Inferior parietal cortex (tissue), 1 donor: ENCODE results near the gene ABLIM3.
A peak's percentile ranks its signal among the peaks of the same experiment; 100 is the strongest.
"Not testable (repeated sequence)": the region's sequence is repeated elsewhere in the genome, so short reads cannot be mapped to it uniquely, and the experiment has no call there.

ENCODE experiments used
- DNase-seq: peaks from one replicate; pipeline ENCODE4 v3.0.0-alpha.2; 2016; ENCODE audit errors: extremely low spot score

The ABLIM3 gene

GRCh38 chr5:149187617-149188016 lies 46.3 kb downstream of the ABLIM3 start:
- not testable (repeated sequence) for DNase-seq

DNA sequence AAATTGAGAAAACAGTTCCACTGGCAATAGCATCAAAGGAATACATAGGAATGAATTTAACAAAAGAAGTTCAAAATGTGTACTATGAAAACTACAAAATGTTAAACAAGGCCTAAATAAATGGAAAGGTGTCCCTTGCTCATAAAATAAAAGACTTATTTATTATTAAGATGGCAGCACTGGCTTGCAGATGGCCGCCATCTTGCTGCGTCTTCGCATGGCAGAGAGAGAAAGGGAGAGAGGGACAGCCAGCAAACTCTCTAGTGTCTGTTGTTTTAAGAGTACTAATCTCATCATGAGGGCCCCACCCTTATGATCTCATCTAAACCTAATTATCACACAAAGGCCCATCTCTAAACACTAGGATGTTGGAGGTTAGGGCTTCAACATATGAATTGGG lies 47.1 kb downstream of the ABLIM3 start:
- no peak for DNase-seq

DNA sequence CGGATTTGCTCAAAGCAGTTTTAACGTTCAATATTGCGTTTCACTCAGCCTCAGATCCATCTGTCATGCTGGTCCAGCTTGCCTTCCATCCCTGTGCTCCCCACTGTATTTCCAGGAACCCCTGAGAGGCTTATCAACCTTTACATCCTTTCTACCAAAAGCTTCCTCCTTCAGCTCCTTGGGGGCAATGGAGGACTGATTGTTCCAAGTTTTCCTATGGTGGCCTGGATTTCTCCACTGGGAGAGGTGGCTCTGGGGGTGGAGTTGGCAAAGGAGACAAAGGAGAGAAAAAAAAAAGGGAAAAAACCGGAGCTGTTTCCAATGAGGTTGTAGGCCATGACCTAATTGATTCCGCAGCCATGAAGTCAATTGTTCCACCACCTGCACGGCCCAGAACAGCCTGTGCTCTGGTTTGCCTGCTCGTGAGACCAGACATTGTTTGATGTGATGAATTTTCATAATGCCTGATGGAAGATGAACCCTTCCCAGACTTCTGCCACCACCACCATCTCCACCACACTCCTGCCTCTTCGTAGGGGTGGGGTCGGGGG lies 54.1 kb downstream of the ABLIM3 start:
- DNase-seq: no peak

DNA sequence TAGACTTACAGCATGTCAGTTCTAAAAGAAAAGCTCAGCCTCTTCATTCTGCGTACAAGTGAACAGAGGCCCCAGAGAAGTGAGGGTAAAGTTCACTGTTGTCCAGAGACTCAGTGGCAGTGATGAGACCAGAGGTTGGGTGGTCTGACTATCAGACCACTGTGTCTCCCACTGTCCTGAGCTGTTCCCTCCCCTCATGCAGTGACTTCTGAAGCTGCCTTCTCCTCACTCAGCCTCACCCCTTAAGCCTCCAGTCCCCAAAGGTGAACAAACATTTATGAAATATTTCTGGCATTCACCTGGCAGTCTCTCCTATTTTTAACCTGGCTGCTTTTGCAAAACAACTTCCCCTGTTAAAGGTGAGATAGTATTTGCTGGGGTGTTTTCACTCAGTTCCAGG lies 54.7 kb downstream of the ABLIM3 start:
- DNase-seq: no peak

- DNase-seq: no peak
Measured at GRCh38 chr5:149198148-149198547, 56.9 kb downstream of the ABLIM3 start.

- DNase-seq: no peak
Measured at GRCh38 chr5:149200355-149200754, 59.1 kb downstream of the ABLIM3 start.

GRCh38 chr5:149201121-149201637 lies 59.9 kb downstream of the ABLIM3 start:
- DNase-seq: no peak

- no peak for DNase-seq
Measured at GRCh38 chr5:149202910-149203451, 61.7 kb downstream of the ABLIM3 start.

DNA sequence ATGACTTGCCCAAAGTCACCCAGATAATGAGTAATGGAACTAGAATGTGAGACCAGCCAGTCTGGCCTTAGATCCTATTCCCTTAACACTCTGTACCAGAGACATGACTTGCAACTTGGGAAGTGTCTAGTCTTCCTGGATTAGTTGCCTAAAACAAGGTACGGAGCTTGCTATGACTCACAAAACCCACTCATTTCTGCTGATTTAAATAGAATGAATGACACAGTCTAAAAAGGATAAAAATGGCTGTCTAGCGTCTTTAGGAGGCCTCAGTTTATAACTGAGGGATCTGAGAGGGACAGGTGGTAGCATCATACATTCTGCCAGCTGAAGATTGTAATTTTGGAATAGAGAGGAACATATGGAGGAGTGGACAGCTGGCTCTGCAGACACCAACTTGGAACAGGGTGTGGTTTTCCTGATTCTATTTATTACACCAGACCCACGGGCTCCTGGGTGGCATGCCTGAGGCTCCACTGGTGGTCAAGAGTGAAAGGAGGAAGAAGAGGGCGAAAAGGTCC lies 62.7 kb downstream of the ABLIM3 start:
- DNase-seq: peak; percentile 59

GRCh38 chr5:149205625-149206523 lies 64.6 kb downstream of the ABLIM3 start:
- DNase-seq: no peak

GRCh38 chr5:149206524-149207141 lies 65.3 kb downstream of the ABLIM3 start:
- DNase-seq: no peak

GRCh38 chr5:149207831-149208230 lies 66.5 kb downstream of the ABLIM3 start:
- no peak for DNase-seq

DNA sequence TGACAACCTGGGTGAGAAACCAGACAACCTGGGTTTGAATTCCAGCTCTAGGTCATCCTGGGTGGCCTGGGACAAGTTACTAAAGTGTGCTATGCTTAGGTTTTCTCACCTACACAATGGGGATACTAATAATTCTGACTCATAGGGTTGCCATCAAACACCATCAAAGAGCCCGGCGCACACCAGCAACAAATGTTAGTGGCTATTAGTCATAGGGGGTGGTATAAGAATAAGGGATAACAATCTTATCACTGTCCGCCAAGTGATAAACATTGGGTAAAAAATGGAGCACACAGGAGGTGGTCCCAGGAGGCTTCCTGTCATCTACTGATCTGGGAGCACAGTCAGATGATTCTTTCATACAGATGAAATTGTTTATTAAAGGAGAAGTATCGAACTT lies 68.9 kb downstream of the ABLIM3 start:
- DNase-seq: no peak

DNA sequence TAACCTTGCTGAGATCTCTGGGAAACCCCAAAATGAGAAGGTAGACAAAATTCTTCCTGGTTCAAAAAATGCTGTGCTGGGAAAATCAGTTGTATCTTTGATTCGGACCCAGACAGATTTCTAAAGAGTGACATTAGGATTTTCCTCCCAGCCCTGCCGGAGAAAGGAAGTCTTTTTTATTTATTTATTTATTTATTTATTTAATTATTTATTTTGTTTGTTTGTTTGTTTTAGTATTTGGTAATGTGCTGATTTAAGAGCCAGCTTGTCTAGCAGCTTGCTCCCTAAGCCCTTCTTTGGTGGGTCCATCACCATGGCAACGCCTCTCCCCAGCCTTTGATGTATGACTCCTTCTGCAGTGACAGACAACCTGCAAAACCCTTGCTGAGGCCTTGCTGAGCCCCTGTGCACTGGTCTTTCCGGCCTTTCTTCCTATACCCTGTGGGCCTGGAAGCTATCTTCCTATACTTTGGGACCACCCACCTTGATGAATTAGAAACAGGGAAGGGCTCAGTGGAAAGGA lies 69.7 kb downstream of the ABLIM3 start:
- DNase-seq: no peak

DNA sequence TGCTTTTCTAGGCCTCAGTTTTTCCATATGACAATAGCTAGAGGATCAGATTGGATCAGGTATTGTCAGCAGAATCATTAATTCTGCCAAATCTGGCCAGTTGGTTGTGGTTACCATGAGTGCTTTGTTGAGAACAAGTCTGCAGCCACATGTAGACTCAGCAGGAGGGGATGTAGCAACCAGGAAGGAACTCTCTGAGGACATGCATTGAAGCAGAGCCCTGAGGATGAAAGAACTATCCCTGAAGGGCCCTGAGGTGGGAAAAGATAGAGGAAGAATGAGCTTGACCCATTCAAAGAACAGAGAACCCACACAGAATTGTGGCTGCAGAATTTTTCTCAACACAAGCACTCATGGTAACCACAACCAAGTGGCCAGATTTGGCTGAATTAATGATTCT lies 70.3 kb downstream of the ABLIM3 start:
- DNase-seq: no peak

DNA sequence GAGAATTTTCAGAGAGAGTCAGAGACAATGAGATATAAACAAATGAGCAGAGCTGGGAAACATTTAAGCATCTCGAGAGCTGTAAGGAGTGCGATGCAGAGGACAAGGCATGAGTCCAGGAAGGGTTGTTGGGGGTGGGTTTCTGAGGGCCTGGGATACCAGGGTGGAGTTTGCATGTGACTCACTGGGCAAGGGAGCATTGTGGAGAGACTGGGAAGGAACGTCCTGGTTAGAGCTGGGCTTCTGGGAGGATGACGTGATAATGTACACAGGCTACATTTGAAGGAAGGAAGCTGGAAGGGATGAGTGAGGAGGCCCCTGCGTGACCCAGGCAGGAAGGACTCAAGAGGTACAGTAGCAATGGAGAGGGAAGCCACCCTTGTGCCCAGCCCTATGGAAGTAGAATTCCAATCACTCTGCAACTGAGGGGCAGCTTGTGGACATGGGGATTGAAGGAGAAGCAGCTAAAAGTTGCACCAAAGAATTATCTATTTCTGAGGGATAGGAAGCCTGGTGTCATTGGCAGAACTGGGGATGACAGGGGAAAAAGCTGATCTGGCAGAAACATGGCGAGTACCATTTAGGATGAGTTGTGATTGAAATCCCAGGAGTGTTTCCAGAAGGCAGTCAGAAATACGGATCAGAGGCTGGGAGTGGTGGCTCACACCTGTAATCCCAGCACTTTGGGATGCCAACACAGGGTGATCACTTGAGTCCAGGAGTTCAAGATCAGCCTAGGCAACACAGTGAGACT lies 71.1 kb downstream of the ABLIM3 start:
- DNase-seq: no peak

DNA sequence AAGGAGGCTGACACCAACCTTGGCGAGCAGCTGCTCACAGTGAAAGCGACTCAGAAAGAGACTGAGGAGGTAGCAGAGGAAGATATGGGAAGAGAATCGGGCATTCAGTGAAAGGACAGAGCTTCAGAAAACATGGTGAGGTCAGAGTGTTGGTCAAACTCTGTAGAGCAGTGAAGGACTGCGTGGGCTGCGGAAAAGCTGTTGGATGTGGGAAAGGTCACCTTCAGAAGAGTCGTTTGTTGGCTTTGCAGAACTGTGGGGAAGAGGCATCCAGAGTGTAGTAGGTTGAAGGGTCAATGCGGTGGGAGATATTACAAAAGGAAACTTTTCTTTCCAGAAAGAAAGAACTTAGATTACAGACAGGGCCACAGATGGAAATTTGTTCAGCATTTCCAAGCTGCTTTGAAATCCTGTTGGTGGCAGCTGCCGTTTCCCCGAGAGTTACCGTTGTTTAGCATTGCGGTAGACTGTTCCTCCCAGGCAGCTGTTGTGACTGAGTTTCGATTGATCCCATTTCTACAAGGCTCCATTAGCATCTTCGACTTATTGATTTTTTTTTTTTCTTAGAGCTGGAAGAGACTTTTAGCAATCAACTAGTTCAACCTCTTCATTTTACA lies 72.1 kb downstream of the ABLIM3 start:
- no peak for DNase-seq

GRCh38 chr5:149215478-149216090 lies 74.3 kb downstream of the ABLIM3 start:
- no peak for DNase-seq

DNA sequence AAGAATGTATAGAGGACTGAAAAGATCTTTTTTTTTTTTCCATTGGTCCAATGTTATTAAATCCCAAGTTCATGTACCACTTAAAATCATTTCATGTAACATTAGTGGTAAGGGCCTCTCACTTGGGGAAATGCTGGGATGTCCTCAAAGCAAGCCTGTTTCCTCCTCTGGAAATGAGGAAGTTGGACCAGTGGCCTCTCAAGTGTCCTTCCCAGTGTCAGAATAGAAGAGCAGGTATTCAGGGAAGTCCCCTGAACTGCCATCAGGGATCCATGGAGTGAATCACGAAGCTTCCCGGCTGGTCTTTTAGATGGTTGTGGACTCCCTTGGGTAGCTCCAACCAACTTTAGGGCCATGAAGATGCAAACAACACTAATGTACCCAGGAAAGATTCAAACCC lies 75.2 kb downstream of the ABLIM3 start:
- no peak for DNase-seq

DNA sequence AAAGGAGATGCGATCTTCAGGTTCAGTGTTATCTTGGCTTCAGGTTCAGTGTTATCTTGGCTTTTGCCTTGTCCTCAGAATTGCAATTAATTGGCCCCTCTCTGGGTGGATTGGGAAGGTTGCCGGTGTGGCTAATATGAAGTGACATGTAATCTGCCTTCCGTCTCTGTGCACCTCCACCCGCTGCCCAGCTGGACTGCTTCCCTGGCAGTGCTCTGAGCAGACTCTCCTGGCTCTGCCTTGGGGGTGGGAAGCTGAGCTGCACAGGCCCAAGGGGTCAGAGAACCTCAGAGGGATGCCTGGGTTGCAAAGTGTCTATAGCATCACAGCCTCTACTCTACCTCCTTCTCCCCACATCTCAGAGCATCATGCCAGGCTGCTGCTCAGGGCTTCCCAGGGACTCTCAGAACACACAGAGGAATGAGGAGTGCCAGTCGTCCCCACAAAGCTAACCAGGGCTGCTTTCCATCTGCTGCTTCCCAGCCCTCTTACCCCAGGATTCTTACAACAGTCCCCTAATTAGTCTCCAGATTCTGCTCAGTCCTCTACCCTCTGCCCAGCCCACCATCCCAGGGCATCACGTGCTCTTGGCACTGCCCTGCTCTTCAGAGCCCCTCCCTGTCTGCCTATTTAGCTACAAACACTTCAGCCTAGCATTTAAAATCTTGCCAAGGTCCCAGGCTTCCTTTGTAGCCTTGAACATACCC lies 76.0 kb downstream of the ABLIM3 start:
- DNase-seq: no peak
